Cardiac muscle cell (in vitro differentiated cells and primary cell): ENCODE results near the gene SRMS. TPM values are rescaled to one million over a fixed set of nuclear protein-coding genes. Genes with fewer than 3 reads are reported as not detected.

Experiments used
- DNase-seq, 2 donors: peaks; one replicate each; pipeline versions ENCODE4 v3.0.0 to v3.0.0-alpha.2; 2010 to 2017; ENCODE audit warnings: low read depth in 1 of 2, low spot score in 1 of 2
- H3K27ac ChIP-seq: fragments of 200-600 bp; sonication (generic); 2 replicates; pipeline ENCODE4 v1.5.1; 2016
- H3K27me3 ChIP-seq: fragments of 200-600 bp; sonication (generic); 2 replicates; pipeline ENCODE4 v1.6.0; 2016; ENCODE audit warnings: control low read depth
- H3K36me3 ChIP-seq: fragments of 200-600 bp; sonication (generic); 2 replicates; pipeline ENCODE4 v1.5.1; 2016; ENCODE audit warnings: control low read depth
- H3K4me1 ChIP-seq: fragments of 200-600 bp; sonication (generic); 2 replicates; pipeline ENCODE4 v1.8.1; 2017; ENCODE audit warnings: low read depth, mild to moderate bottlenecking, mixed run types
- H3K4me3 ChIP-seq: fragments of 200-600 bp; sonication (generic); 2 replicates; pipeline ENCODE4 v1.5.1; 2016; ENCODE audit warnings: mild to moderate bottlenecking
- H3K9me3 ChIP-seq: fragments of 200-600 bp; sonication (generic); 2 replicates; pipeline ENCODE4 v1.5.1; 2017; ENCODE audit warnings: low read depth, mild to moderate bottlenecking, control low read depth
- CTCF ChIP-seq: IDR thresholded peaks from 2 replicates; pipeline ENCODE4 v1.5.1; 2012; ENCODE audit warnings: low read depth, mild to moderate bottlenecking, low read length
- polyA plus RNA-seq: library from polyadenylated mRNA; unstranded; fragments of >200 nt; fragmentation: Nextera tagmentation; extraction: Ambion mirVana; gene quantifications from 2 replicates; pipeline ENCODE4 v1.2.1, GENCODE V29; 2016
- total RNA-seq: library from RNA; depleted of rRNA; stranded (reverse); fragments of >200 nt; gene quantifications from 2 replicates; pipeline ENCODE4 v1.2.3, GENCODE V29; 2016

SRMS gene
- total RNA-seq = not detected in 2 replicates
- polyA plus RNA-seq = not detected in 2 replicates

DNA sequence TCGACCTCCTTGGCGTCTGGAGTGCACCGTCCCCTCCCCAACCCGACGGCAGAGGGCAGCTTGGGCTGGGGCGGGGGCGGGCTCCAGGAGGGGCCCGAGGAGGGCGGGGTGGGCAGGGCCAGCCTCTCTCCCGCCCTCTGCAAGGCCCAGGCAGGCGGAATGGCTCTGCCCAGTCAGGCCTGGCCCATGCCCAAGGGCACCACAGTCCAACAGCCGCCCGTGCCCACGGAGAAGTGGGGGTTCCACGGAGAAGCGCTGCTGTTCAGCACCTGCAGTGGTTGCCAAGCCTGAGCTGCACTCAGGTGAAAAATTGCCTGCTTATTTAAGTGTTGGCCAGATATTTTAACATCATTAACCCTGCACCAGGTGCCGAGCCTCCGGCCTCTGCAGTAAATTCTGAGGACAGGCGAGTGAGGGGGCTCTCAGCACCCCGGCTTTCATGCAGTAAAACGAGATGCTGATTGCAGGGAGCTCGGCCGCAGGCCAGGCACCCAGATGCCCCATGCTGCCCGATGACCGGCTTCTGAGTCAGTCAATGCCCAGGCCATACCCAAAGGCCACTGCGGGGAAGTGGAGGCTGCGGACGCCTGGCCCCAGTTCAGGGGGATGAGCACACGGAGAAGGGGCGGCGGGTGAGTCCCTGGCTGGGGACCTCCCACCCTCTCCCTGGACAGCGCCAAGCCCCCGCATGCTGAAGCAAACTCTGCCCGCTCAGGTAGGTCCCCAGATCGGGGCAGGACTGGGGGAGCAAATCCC lies at the start of gene SRMS:
Gene SRMS, minus strand, starts transcription at position 25 of the 756 bp plus-strand sequence. CDS start 286 bp downstream, outside the sequence.
- no peak for DNase-seq

DNA sequence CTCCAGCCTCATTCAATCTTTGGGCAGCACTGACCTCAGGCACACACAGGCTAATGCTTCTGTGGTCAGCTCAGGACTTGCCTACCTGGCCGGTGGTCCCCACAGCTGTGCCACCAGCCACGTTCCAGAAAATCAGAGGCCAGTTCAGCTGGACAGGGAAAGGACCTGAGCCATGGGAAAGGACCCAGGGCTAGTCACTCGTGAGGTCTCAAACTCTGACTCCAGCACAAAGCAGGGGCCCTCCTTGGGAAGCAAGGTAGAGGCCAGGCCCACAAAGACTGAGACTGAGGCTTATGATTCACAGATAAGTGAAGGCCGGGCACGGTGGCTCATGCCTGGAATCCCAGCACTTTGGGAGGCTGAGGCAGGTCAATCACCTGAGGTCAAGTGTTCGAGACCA lies 48.9 kb upstream of the SRMS start:
- DNase-seq = no peak
- Histone ChIP-seq H3K9me3 (no peaks in the 10 kb centered on the region), H3K36me3 (peaks cover 8% of the 10 kb centered on the region), H3K4me3 (no peak overlapping the region), H3K27me3 (no peaks in the 10 kb centered on the region), H3K4me1 (no peaks in the 10 kb centered on the region), H3K27ac (no peak overlapping the region)
- no peak for TF ChIP-seq CTCF

More for the DNA sequence above, at the start of gene SRMS:
- H3K4me1 ChIP-seq = no peaks in the 10 kb centered on the region
- H3K4me3 ChIP-seq = no peak within 1 kb of the TSS
- no peak within 1 kb of the TSS for H3K27ac ChIP-seq
- TF ChIP-seq CTCF = no peak
- no peaks in the 10 kb centered on the region for H3K36me3 ChIP-seq
- H3K27me3 ChIP-seq = no peaks in the 10 kb centered on the region
- no peaks in the 10 kb centered on the region for H3K9me3 ChIP-seq

- Histone ChIP-seq H3K27me3 (no peaks in the 10 kb centered on the region), H3K4me3 (no peak overlapping the region), H3K27ac (no peak overlapping the region), H3K36me3 (peaks cover 9% of the 10 kb centered on the region), H3K4me1 (no peaks in the 10 kb centered on the region), H3K9me3 (no peaks in the 10 kb centered on the region)
- DNase-seq = no peak
- TF ChIP-seq CTCF = no peak
Observed at GRCh38 chr20:63595416-63596127, 48.0 kb upstream of the SRMS start.

GRCh38 chr20:63594043-63594561 lies 46.6 kb upstream of the SRMS start:
- no peak overlapping the region for H3K4me3 ChIP-seq
- peak in 1 of 2 donors; percentile 72 for DNase-seq
- H3K4me1 ChIP-seq = no peaks in the 10 kb centered on the region
- no peaks in the 10 kb centered on the region for H3K9me3 ChIP-seq
- peaks cover 11% of the 10 kb centered on the region for H3K36me3 ChIP-seq
- no peak for TF ChIP-seq CTCF
- no peak overlapping the region for H3K27ac ChIP-seq
- no peaks in the 10 kb centered on the region for H3K27me3 ChIP-seq

DNA sequence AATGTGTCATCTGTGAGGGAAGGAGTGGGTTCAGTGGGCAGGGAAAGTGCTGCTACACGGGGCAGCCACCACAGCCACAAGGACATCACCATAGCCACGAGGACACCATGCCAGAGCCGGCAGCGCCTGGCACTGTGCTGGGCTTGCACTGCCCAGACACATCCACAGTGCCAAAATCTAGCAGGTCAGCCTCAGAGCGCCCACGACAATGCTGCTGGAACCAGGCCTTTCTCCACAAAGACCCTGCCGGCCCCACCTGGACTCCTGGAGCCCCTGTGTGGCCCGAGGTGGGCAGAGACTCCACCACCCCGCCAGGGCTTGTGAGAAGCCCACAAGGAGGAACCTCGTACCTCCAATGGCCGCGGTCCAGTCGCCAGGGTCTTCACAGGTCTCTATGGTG lies 45.1 kb upstream of the SRMS start:
- no peak for DNase-seq
- peaks cover 11% of the 10 kb centered on the region for H3K36me3 ChIP-seq
- no peak for TF ChIP-seq CTCF

More for the DNA sequence above, 45.1 kb upstream of the SRMS start:
- no peak overlapping the region for H3K27ac ChIP-seq
- no peaks in the 10 kb centered on the region for H3K27me3 ChIP-seq
- H3K9me3 ChIP-seq = no peaks in the 10 kb centered on the region
- H3K4me1 ChIP-seq = no peaks in the 10 kb centered on the region
- no peak overlapping the region for H3K4me3 ChIP-seq
